ENCODE data around the gene MAP3K20.
"Not testable (repeated sequence)": the region's sequence is repeated elsewhere in the genome, so short reads cannot be mapped to it uniquely, and the experiment has no call there.

GRCh38 chr2:173038257-173038656 lies 37.4 kb upstream of the MAP3K20 start:
- TF ChIP-seq POLR2A, CTCF (IDR thresholded peaks at IDR 0.05): not testable (repeated sequence)
